Smooth muscle cell (in vitro differentiated cells): ENCODE data around the gene RCAN2. TPM values are rescaled to one million over a fixed set of nuclear protein-coding genes. Genes with fewer than 3 reads are reported as not detected.

ENCODE experiments used
- DNase-seq: peaks from one replicate; lab custom pipeline; 2025; ENCODE audit not compliant: unreplicated experiment; lab: John Stamatoyannopoulos, UW
- H2AFZ ChIP-seq: fragments of 200-600 bp; sonication (generic); 2 replicates; pipeline ENCODE4 v1.6.0; 2016; ENCODE audit warnings: antibody characterized with exemption, low read depth, mild to moderate bottlenecking
- H3F3A ChIP-seq: fragments of 200-600 bp; sonication (generic); 2 replicates; pipeline ENCODE4 v1.6.0; 2017; ENCODE audit warnings: antibody characterized with exemption, low read depth
- H3K27ac ChIP-seq: fragments of 200-600 bp; sonication (generic); 2 replicates; pipeline ENCODE4 v1.5.1; 2016; ENCODE audit warnings: low read depth, mild to moderate bottlenecking
- H3K27me3 ChIP-seq: fragments of 200-600 bp; sonication (generic); 2 replicates; pipeline ENCODE4 v1.6.1; 2016; ENCODE audit warnings: low read depth, mild to moderate bottlenecking
- H3K36me3 ChIP-seq: fragments of 200-600 bp; sonication (generic); 2 replicates; pipeline ENCODE4 v1.5.1; 2016; ENCODE audit warnings: low read depth
- H3K4me1 ChIP-seq: fragments of 200-600 bp; sonication (generic); 2 replicates; pipeline ENCODE4 v1.5.1; 2016; ENCODE audit warnings: low read depth
- H3K4me2 ChIP-seq: fragments of 200-600 bp; sonication (generic); 2 replicates; pipeline ENCODE4 v1.6.0; 2016; ENCODE audit warnings: mild to moderate bottlenecking
- H3K4me3 ChIP-seq: fragments of 200-600 bp; sonication (generic); 2 replicates; pipeline ENCODE4 v1.5.1; 2016; ENCODE audit warnings: mild to moderate bottlenecking
- H3K79me2 ChIP-seq: fragments of 200-600 bp; sonication (generic); 2 replicates; pipeline ENCODE4 v1.6.0; 2016; ENCODE audit warnings: low read depth, mild to moderate bottlenecking
- H3K9ac ChIP-seq: fragments of 200-600 bp; sonication (generic); 2 replicates; pipeline ENCODE4 v1.6.0; 2016; ENCODE audit warnings: low read depth
- H3K9me3 ChIP-seq: fragments of 200-600 bp; sonication (generic); replicated peaks from 2 replicates; pipeline ENCODE4 v1.5.1; 2016; ENCODE audit warnings: low read depth
- H4K20me1 ChIP-seq: fragments of 200-600 bp; sonication (generic); 2 replicates; pipeline ENCODE4 v1.6.0; 2016; ENCODE audit warnings: low read depth
- WGBS: methylation state at CpG from one replicate; pipeline ENCODE4 v1.1.7; 2016; ENCODE audit warnings: low lambda C conversion rate; 5-methylcytosine and 5-hydroxymethylcytosine counted together
- polyA plus RNA-seq: library from polyadenylated mRNA; unstranded; fragments of >200 nt; fragmentation: Nextera tagmentation; extraction: Ambion mirVana; gene quantifications from 2 replicates; pipeline ENCODE4 v1.2.1, GENCODE V29; 2016
- total RNA-seq: library from RNA; depleted of rRNA; stranded (reverse); fragments of >200 nt; gene quantifications from 2 replicates; pipeline ENCODE4 v1.2.3, GENCODE V29; 2014
- TF ChIP-seq, protein P1 (sequence below): fragments of 200-600 bp; sonication (generic); IDR thresholded peaks from 2 replicates; pipeline ENCODE4 v1.5.1; 2017; ENCODE audit warnings: borderline replicate concordance, mild to moderate bottlenecking, antibody characterized with exemption; ENCODE audit not compliant: insufficient read depth, poor library complexity, severe bottlenecking

The RCAN2 gene
- total and polyA plus RNA-seq, 2 experiments from 2014 or later: 2.5 to 2.7 TPM

GRCh38 chr6:46218457-46218856, 272.8 kb downstream of the RCAN2 start:
- Histone ChIP-seq H3K36me3 (no peaks in the 10 kb centered on the region), H3K9me3 (no peaks in the 10 kb centered on the region), H3F3A (no peaks in the 10 kb centered on the region), H3K27me3 (no peaks in the 10 kb centered on the region), H3K4me2 (no peak overlapping the region), H3K9ac (no peak overlapping the region), H3K27ac (no peak overlapping the region), H4K20me1 (no peaks in the 10 kb centered on the region), H3K4me1 (no peaks in the 10 kb centered on the region), H3K79me2 (no peaks in the 10 kb centered on the region), H2AFZ (no peak overlapping the region), H3K4me3 (no peak overlapping the region)
- 95% methylated on average over 2 of the region's 2 CpGs for WGBS
- TF ChIP-seq, protein P1, sequence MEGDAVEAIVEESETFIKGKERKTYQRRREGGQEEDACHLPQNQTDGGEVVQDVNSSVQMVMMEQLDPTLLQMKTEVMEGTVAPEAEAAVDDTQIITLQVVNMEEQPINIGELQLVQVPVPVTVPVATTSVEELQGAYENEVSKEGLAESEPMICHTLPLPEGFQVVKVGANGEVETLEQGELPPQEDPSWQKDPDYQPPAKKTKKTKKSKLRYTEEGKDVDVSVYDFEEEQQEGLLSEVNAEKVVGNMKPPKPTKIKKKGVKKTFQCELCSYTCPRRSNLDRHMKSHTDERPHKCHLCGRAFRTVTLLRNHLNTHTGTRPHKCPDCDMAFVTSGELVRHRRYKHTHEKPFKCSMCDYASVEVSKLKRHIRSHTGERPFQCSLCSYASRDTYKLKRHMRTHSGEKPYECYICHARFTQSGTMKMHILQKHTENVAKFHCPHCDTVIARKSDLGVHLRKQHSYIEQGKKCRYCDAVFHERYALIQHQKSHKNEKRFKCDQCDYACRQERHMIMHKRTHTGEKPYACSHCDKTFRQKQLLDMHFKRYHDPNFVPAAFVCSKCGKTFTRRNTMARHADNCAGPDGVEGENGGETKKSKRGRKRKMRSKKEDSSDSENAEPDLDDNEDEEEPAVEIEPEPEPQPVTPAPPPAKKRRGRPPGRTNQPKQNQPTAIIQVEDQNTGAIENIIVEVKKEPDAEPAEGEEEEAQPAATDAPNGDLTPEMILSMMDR: no peak
- no peak for DNase-seq

DNA sequence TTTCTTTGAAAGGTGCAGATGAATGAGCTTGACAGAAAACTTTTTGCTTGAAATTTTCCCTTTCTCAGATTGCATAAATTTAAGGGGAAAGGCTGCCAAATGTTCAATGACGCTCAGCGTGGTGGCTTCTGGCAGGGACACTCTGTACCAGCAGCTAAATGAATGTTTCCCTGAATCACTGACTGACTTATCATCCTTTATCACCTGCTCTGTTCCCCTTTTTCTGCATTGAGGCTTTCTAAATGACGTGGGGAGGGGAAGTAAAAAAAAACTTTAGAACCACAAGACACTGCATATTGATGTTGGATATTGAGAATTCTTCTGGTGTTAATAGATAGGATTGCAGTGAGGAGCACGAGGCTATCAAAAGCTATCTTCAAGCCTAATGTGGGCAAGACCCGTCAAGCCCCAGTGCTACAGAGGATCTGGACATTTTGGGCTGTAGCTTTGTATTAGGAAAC, 273.5 kb downstream of the RCAN2 start:
- Histone ChIP-seq H3K4me1 (no peaks in the 10 kb centered on the region), H3K9ac (no peak overlapping the region), H3K79me2 (no peaks in the 10 kb centered on the region), H3K36me3 (no peaks in the 10 kb centered on the region), H3K27me3 (no peaks in the 10 kb centered on the region), H4K20me1 (no peaks in the 10 kb centered on the region), H3F3A (no peaks in the 10 kb centered on the region), H3K9me3 (no peaks in the 10 kb centered on the region), H2AFZ (no peak overlapping the region), H3K4me2 (no peak overlapping the region), H3K27ac (no peak overlapping the region), H3K4me3 (no peak overlapping the region)
- 86% methylated on average over 5 of the region's 5 CpGs for WGBS
- no peak for DNase-seq
- TF ChIP-seq, protein P1: no peak

GRCh38 chr6:46216879-46217278, 274.4 kb downstream of the RCAN2 start:
- H3K9ac ChIP-seq: no peak overlapping the region
- H3F3A ChIP-seq: no peaks in the 10 kb centered on the region
- H3K4me2 ChIP-seq: no peak overlapping the region
- TF ChIP-seq, protein P1: no peak
- no peak overlapping the region for H3K27ac ChIP-seq
- 78% methylated on average over 2 of the region's 2 CpGs for WGBS
- H3K36me3 ChIP-seq: no peaks in the 10 kb centered on the region
- no peaks in the 10 kb centered on the region for H3K79me2 ChIP-seq
- no peaks in the 10 kb centered on the region for H4K20me1 ChIP-seq
- H3K27me3 ChIP-seq: no peaks in the 10 kb centered on the region
- no peak overlapping the region for H3K4me3 ChIP-seq
- DNase-seq: no peak
- no peaks in the 10 kb centered on the region for H3K4me1 ChIP-seq
- H2AFZ ChIP-seq: no peak overlapping the region
- no peaks in the 10 kb centered on the region for H3K9me3 ChIP-seq

- Histone ChIP-seq H3K4me2 (no peak overlapping the region), H3K4me1 (no peaks in the 10 kb centered on the region), H2AFZ (no peak overlapping the region), H4K20me1 (no peaks in the 10 kb centered on the region), H3K27me3 (no peaks in the 10 kb centered on the region), H3K36me3 (no peaks in the 10 kb centered on the region), H3K4me3 (no peak overlapping the region), H3K9ac (no peak overlapping the region), H3F3A (no peaks in the 10 kb centered on the region), H3K79me2 (no peaks in the 10 kb centered on the region), H3K9me3 (no peaks in the 10 kb centered on the region), H3K27ac (no peak overlapping the region)
- DNase-seq: no peak
- 83% methylated on average over 4 of the region's 4 CpGs for WGBS
- TF ChIP-seq, protein P1: no peak
Measured at GRCh38 chr6:46215777-46216176, 275.5 kb downstream of the RCAN2 start.
